ENCODE results near the gene MRAP2.

The MRAP2 gene

DNA sequence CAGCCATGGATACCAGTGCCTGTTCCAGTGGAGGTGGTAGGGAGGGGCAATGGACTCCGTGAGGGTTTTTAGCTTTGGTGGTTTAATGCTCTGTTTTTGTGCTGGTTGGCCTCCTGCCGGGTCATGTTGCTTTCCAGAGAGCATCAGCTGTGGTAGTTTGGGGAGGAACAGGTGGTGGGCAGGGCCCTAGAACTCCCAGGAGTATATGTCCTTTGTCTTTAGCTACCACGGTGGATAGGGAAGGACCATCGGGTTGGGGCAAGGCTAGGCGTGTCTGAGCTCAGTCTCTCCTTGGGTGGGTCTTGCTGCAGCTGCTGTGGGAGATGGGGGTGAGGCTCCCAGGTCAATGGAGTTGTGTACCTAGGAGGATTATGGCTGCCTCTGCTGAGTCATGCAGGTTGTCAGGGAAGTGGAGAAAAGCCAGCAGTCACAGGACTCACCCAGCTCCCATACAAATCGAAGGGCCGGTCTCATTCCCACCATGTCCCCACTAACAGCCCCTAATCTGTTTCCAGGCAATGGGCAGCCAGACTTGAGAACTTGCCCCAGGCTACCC lies 38.9 kb downstream of the MRAP2 start:
- H3K9ac ChIP-seq (ENCODE audit: low read length) = no peak overlapping the region
- H2BK5ac ChIP-seq (ENCODE audit: low read depth, low read length, poor library complexity) = no peak overlapping the region
- WGBS (ENCODE audit: extremely low coverage, insufficient coverage, insufficient read length) = no CpG with 5 or more reads among the region's 7 CpGs
- no peaks in the 10 kb centered on the region for H3K79me1 ChIP-seq (ENCODE audit: low read length)
- H4K12ac ChIP-seq (ENCODE audit: low read depth, low read length) = no peak overlapping the region
- H3K36me3 ChIP-seq (ENCODE audit: control insufficient read depth in 1 of 2, insufficient read depth in 2 of 2, low read length in 2 of 2) = no peaks in the 10 kb centered on the region
- no peak overlapping the region for H3K4me2 ChIP-seq (ENCODE audit: low read length)
- H2AFZ ChIP-seq (ENCODE audit: insufficient read depth, low read length, poor library complexity) = no peak overlapping the region
- DNase-seq = no peak
- no peak overlapping the region for H2BK12ac ChIP-seq (ENCODE audit: low read length)
- no peak overlapping the region for H2BK120ac ChIP-seq (ENCODE audit: insufficient read depth, low read length, poor library complexity)
- no peak overlapping the region for H4K8ac ChIP-seq (ENCODE audit: low read depth, low read length)
- no peak overlapping the region for H3K4ac ChIP-seq (ENCODE audit: low read depth, low read length)
- H3K27me3 ChIP-seq (ENCODE audit: insufficient read depth, low read length) = no peaks in the 10 kb centered on the region
- H3K18ac ChIP-seq (ENCODE audit: low read length) = no peak overlapping the region
- H4K91ac ChIP-seq (ENCODE audit: low read depth, low read length) = no peak overlapping the region
- H3K23ac ChIP-seq (ENCODE audit: low read length) = no peak overlapping the region
- no peak overlapping the region for H3K14ac ChIP-seq (ENCODE audit: low read length)
- no peak overlapping the region for H3K4me3 ChIP-seq (ENCODE audit: low read depth, low read length)
- peaks cover 1% of the 10 kb centered on the region for H3K9me3 ChIP-seq (ENCODE audit: insufficient read depth, low read depth, low read length)
- no peak overlapping the region for H2AK5ac ChIP-seq (ENCODE audit: low read length)
- H3K79me2 ChIP-seq (ENCODE audit: control insufficient read depth, insufficient read depth, low read length, poor library complexity) = no peaks in the 10 kb centered on the region
- H3K27ac ChIP-seq (ENCODE audit: low read depth, low read length) = no peak overlapping the region
- H3K4me1 ChIP-seq (ENCODE audit: control insufficient read depth in 1 of 2, insufficient read depth in 2 of 2, low read length in 2 of 2) = no peaks in the 10 kb centered on the region

DNA sequence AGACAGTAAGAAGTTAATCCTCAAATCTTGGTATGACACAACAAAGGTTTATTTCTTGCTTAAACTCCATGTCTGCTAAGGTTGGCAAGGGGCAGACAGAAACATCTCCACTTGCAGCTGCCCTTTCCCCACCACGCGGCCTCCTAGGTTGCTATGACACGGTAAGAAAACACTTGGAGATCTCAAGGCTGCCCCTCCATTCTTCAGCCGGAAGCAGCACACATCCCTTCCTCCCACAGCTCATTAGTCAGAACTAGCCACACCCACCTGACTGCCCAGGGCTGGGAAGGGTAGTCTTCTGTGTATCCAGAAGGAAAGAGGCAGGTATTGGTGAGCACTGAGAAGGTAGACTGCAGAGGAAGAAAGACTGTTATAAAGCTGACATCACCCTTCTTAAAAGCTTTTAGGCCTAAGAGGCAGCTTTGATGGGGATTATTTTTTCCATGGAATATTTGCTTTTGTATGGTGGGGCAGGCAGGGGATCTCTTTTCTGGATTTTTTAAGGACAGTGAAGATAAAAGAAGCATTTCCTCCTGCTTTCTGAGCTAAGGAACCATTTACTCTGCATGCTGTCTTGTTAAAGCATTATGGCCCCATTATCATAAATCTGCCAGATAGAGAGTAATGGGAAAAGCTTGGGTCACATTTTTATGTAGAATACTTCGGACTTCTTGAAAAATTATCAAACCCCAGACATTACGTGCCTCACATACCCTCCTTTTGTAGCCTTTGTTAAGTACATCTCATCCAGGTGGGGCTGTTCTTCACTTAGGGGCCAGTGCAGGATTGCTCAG lies 41.6 kb downstream of the MRAP2 start:
- H3K4me2 ChIP-seq (ENCODE audit: low read length) = no peak overlapping the region
- H3K27ac ChIP-seq (ENCODE audit: low read depth, low read length) = no peak overlapping the region
- no peak overlapping the region for H2BK120ac ChIP-seq (ENCODE audit: insufficient read depth, low read length, poor library complexity)
- no peaks in the 10 kb centered on the region for H3K79me1 ChIP-seq (ENCODE audit: low read length)
- no peaks in the 10 kb centered on the region for H3K79me2 ChIP-seq (ENCODE audit: control insufficient read depth, insufficient read depth, low read length, poor library complexity)
- H4K8ac ChIP-seq (ENCODE audit: low read depth, low read length) = no peak overlapping the region
- no peak overlapping the region for H4K91ac ChIP-seq (ENCODE audit: low read depth, low read length)
- no peak overlapping the region for H3K9ac ChIP-seq (ENCODE audit: low read length)
- no peak overlapping the region for H3K14ac ChIP-seq (ENCODE audit: low read length)
- no peaks in the 10 kb centered on the region for H3K36me3 ChIP-seq (ENCODE audit: control insufficient read depth in 1 of 2, insufficient read depth in 2 of 2, low read length in 2 of 2)
- H2BK5ac ChIP-seq (ENCODE audit: low read depth, low read length, poor library complexity) = no peak overlapping the region
- no peak overlapping the region for H3K23ac ChIP-seq (ENCODE audit: low read length)
- DNase-seq = peak in 1 of 2 donors; percentile 5
- H4K12ac ChIP-seq (ENCODE audit: low read depth, low read length) = no peak overlapping the region
- peaks cover 1% of the 10 kb centered on the region for H3K9me3 ChIP-seq (ENCODE audit: insufficient read depth, low read depth, low read length)
- no peak overlapping the region for H3K18ac ChIP-seq (ENCODE audit: low read length)
- H3K4me3 ChIP-seq (ENCODE audit: low read depth, low read length) = peak overlapping the region; percentile 47
- no peak overlapping the region for H3K4ac ChIP-seq (ENCODE audit: low read depth, low read length)
- no peaks in the 10 kb centered on the region for H3K27me3 ChIP-seq (ENCODE audit: insufficient read depth, low read length)
- H2BK12ac ChIP-seq (ENCODE audit: low read length) = no peak overlapping the region
- no peaks in the 10 kb centered on the region for H3K4me1 ChIP-seq (ENCODE audit: control insufficient read depth in 1 of 2, insufficient read depth in 2 of 2, low read length in 2 of 2)
- WGBS (ENCODE audit: extremely low coverage, insufficient coverage, insufficient read length) = no CpG with 5 or more reads among the region's 6 CpGs
- no peak overlapping the region for H2AK5ac ChIP-seq (ENCODE audit: low read length)
- no peak overlapping the region for H2AFZ ChIP-seq (ENCODE audit: insufficient read depth, low read length, poor library complexity)

DNA sequence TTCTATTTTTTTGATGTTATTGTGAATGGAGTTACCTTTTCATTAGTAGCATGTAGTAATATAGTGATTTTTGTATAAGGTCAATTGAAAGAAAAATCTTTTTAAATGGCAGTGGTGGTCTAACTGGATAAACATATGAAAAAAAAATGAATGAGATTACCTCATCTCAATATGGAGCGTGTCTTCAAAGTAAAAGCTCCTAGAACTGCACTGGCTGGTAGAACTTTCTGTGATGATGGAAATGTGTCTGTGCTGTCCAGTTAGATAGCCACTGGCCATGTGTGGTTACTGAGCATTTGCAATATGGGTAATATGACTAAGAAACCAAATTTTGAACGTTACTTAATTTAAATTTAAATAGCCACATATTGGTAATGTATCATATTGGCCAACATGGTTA lies 44.1 kb downstream of the MRAP2 start:
- H3K4me2 ChIP-seq (ENCODE audit: low read length) = no peak overlapping the region
- no peak overlapping the region for H3K27ac ChIP-seq (ENCODE audit: low read depth, low read length)
- H4K8ac ChIP-seq (ENCODE audit: low read depth, low read length) = no peak overlapping the region
- H3K23ac ChIP-seq (ENCODE audit: low read length) = no peak overlapping the region
- no peak overlapping the region for H3K18ac ChIP-seq (ENCODE audit: low read length)
- no CpG with 5 or more reads among the region's 2 CpGs for WGBS (ENCODE audit: extremely low coverage, insufficient coverage, insufficient read length)
- H3K14ac ChIP-seq (ENCODE audit: low read length) = no peak overlapping the region
- no peak overlapping the region for H2BK12ac ChIP-seq (ENCODE audit: low read length)
- no peak overlapping the region for H4K91ac ChIP-seq (ENCODE audit: low read depth, low read length)
- H3K9me3 ChIP-seq (ENCODE audit: insufficient read depth, low read depth, low read length) = peaks cover 1% of the 10 kb centered on the region
- no peak for DNase-seq
- H2AFZ ChIP-seq (ENCODE audit: insufficient read depth, low read length, poor library complexity) = no peak overlapping the region
- H2AK5ac ChIP-seq (ENCODE audit: low read length) = no peak overlapping the region
- H3K27me3 ChIP-seq (ENCODE audit: insufficient read depth, low read length) = no peaks in the 10 kb centered on the region
- H3K79me2 ChIP-seq (ENCODE audit: control insufficient read depth, insufficient read depth, low read length, poor library complexity) = no peaks in the 10 kb centered on the region
- no peaks in the 10 kb centered on the region for H3K36me3 ChIP-seq (ENCODE audit: control insufficient read depth in 1 of 2, insufficient read depth in 2 of 2, low read length in 2 of 2)
- H2BK5ac ChIP-seq (ENCODE audit: low read depth, low read length, poor library complexity) = no peak overlapping the region
- H3K4me3 ChIP-seq (ENCODE audit: low read depth, low read length) = no peak overlapping the region
- no peaks in the 10 kb centered on the region for H3K4me1 ChIP-seq (ENCODE audit: control insufficient read depth in 1 of 2, insufficient read depth in 2 of 2, low read length in 2 of 2)
- H3K4ac ChIP-seq (ENCODE audit: low read depth, low read length) = no peak overlapping the region
- H2BK120ac ChIP-seq (ENCODE audit: insufficient read depth, low read length, poor library complexity) = no peak overlapping the region
- peaks cover 2% of the 10 kb centered on the region for H3K79me1 ChIP-seq (ENCODE audit: low read length)
- H3K9ac ChIP-seq (ENCODE audit: low read length) = no peak overlapping the region
- H4K12ac ChIP-seq (ENCODE audit: low read depth, low read length) = no peak overlapping the region

DNA sequence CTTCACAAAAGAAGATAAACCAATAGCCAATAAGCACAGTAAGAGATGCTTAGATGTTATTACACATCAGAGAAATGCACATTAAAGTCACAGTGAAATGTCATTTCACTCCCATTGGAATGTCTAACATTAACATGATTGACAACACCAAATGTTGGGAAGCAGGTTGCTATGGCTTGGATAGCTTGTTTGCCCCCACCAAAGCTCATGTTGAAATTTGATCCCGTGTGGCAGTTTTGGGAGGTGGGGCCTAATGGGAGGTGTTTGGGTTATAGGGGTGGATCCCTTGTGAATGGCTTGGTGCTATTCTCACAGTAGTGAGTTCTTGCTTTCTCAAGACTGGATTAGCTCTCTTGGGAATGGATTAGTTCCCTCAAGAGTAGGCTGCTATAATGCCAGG lies 44.8 kb downstream of the MRAP2 start:
- Histone ChIP-seq H3K27ac (ENCODE audit: low read depth, low read length) (no peak overlapping the region), H2AFZ (ENCODE audit: insufficient read depth, low read length, poor library complexity) (no peak overlapping the region), H3K14ac (ENCODE audit: low read length) (no peak overlapping the region), H2BK120ac (ENCODE audit: insufficient read depth, low read length, poor library complexity) (no peak overlapping the region), H4K12ac (ENCODE audit: low read depth, low read length) (no peak overlapping the region), H2BK5ac (ENCODE audit: low read depth, low read length, poor library complexity) (no peak overlapping the region), H3K36me3 (ENCODE audit: control insufficient read depth in 1 of 2, insufficient read depth in 2 of 2, low read length in 2 of 2) (no peaks in the 10 kb centered on the region), H3K9ac (ENCODE audit: low read length) (no peak overlapping the region), H3K79me1 (ENCODE audit: low read length) (peaks cover 2% of the 10 kb centered on the region), H3K18ac (ENCODE audit: low read length) (no peak overlapping the region), H3K23ac (ENCODE audit: low read length) (no peak overlapping the region), H2BK12ac (ENCODE audit: low read length) (no peak overlapping the region), H3K27me3 (ENCODE audit: insufficient read depth, low read length) (no peaks in the 10 kb centered on the region), H2AK5ac (ENCODE audit: low read length) (no peak overlapping the region), H3K79me2 (ENCODE audit: control insufficient read depth, insufficient read depth, low read length, poor library complexity) (no peaks in the 10 kb centered on the region), H3K4me1 (ENCODE audit: control insufficient read depth in 1 of 2, insufficient read depth in 2 of 2, low read length in 2 of 2) (no peaks in the 10 kb centered on the region), H4K91ac (ENCODE audit: low read depth, low read length) (no peak overlapping the region), H3K9me3 (ENCODE audit: insufficient read depth, low read depth, low read length) (no peaks in the 10 kb centered on the region), H3K4ac (ENCODE audit: low read depth, low read length) (no peak overlapping the region), H4K8ac (ENCODE audit: low read depth, low read length) (no peak overlapping the region), H3K4me2 (ENCODE audit: low read length) (no peak overlapping the region), H3K4me3 (ENCODE audit: low read depth, low read length) (no peak overlapping the region)
- DNase-seq = no peak
- WGBS (ENCODE audit: extremely low coverage, insufficient coverage, insufficient read length) = no CpG with 5 or more reads among the region's 1 CpG
